H9 (cell line): ENCODE results near the gene CGB5. TPM values are rescaled to one million over a fixed set of nuclear protein-coding genes. Genes with fewer than 3 reads are reported as not detected.
A peak's percentile ranks its signal among the peaks of the same experiment; 100 is the strongest.

Experiments used
- DNase-seq: peaks from one replicate; pipeline ENCODE4 v3.0.0-alpha.2; 2017
- H2AFZ ChIP-seq: one replicate; pipeline ENCODE4 v1.6.1; 2013; ENCODE audit warnings: mild to moderate bottlenecking, low read length, control low read depth, moderate library complexity
- H2AK5ac ChIP-seq: 2 replicates; pipeline ENCODE4 v1.6.1; 2013; ENCODE audit warnings: low read length, control low read depth, mixed read lengths; ENCODE audit not compliant: insufficient read length
- H2BK120ac ChIP-seq: one replicate; pipeline ENCODE4 v1.6.1; 2013; ENCODE audit warnings: low read depth, mild to moderate bottlenecking, low read length, control low read depth, inconsistent platforms; ENCODE audit not compliant: poor library complexity, severe bottlenecking
- H2BK12ac ChIP-seq: 2 replicates; pipeline ENCODE4 v1.6.1; 2013; ENCODE audit warnings: low read length, control low read depth, mixed read lengths, low read depth; ENCODE audit not compliant: insufficient read length
- H2BK15ac ChIP-seq: 2 replicates; pipeline ENCODE4 v1.6.1; 2013; ENCODE audit warnings: low read depth, low read length, control low read depth
- H2BK20ac ChIP-seq: one replicate; pipeline ENCODE4 v1.6.1; 2013; ENCODE audit warnings: low read depth, mild to moderate bottlenecking, low read length, control low read depth, inconsistent platforms; ENCODE audit not compliant: poor library complexity, severe bottlenecking
- H2BK5ac ChIP-seq: 2 replicates; pipeline ENCODE4 v1.6.1; 2013; ENCODE audit warnings: low read length, control low read depth, mixed read lengths; ENCODE audit not compliant: insufficient read length
- H3K14ac ChIP-seq: 2 replicates; pipeline ENCODE4 v1.6.1; 2013; ENCODE audit warnings: low read length, control low read depth; ENCODE audit not compliant: insufficient read depth
- H3K18ac ChIP-seq: 2 replicates; pipeline ENCODE4 v1.6.1; 2013; ENCODE audit warnings: low read depth, mild to moderate bottlenecking, mixed read lengths, low read length, control low read depth; ENCODE audit not compliant: insufficient read length
- H3K23ac ChIP-seq: 2 replicates; pipeline ENCODE4 v1.6.1; 2013; ENCODE audit warnings: low read length, control low read depth, mixed read lengths, low read depth; ENCODE audit not compliant: insufficient read length
- H3K23me2 ChIP-seq: 2 replicates; pipeline ENCODE4 v1.6.1; 2013; ENCODE audit warnings: low read depth, mild to moderate bottlenecking, mixed read lengths, low read length, control low read depth; ENCODE audit not compliant: insufficient read length, poor library complexity, severe bottlenecking
- H3K27ac ChIP-seq: 2 replicates; pipeline ENCODE4 v1.5.1; 2013; ENCODE audit warnings: low read length, control low read depth, mixed read lengths, low read depth; ENCODE audit not compliant: insufficient read length
- H3K27me3 ChIP-seq: 2 replicates; pipeline ENCODE4 v1.6.1; 2013; ENCODE audit warnings: low read length, control low read depth, inconsistent platforms; ENCODE audit not compliant: insufficient read depth
- H3K4ac ChIP-seq: 2 replicates; pipeline ENCODE4 v1.6.1; 2013; ENCODE audit warnings: low read depth, mild to moderate bottlenecking, control low read depth, inconsistent platforms, low read length, moderate library complexity
- H3K4me1 ChIP-seq: 2 replicates; pipeline ENCODE4 v1.6.1; 2013; ENCODE audit warnings: low read length, control low read depth, inconsistent platforms; ENCODE audit not compliant: insufficient read depth
- H3K4me2 ChIP-seq: 2 replicates; pipeline ENCODE4 v1.6.1; 2013; ENCODE audit warnings: low read length, control low read depth, mixed read lengths; ENCODE audit not compliant: insufficient read length, insufficient read depth
- H3K56ac ChIP-seq: 2 replicates; pipeline ENCODE4 v1.6.1; 2013; ENCODE audit warnings: low read depth, mild to moderate bottlenecking, mixed read lengths, low read length, control low read depth; ENCODE audit not compliant: insufficient read length
- H3K79me1 ChIP-seq: 2 replicates; pipeline ENCODE4 v1.6.1; 2013; ENCODE audit warnings: low read depth, mild to moderate bottlenecking, moderate library complexity, low read length, control low read depth, inconsistent platforms; ENCODE audit not compliant: insufficient read depth, poor library complexity, severe bottlenecking
- H3K79me2 ChIP-seq: 2 replicates; pipeline ENCODE4 v1.6.1; 2013; ENCODE audit warnings: low read length, control low read depth, inconsistent platforms; ENCODE audit not compliant: insufficient read depth
- H3K9ac ChIP-seq: 2 replicates; pipeline ENCODE4 v1.6.1; 2013; ENCODE audit warnings: low read length, control low read depth, mixed read lengths; ENCODE audit not compliant: insufficient read length; ENCODE audit errors: extremely low read depth
- H3K9me3 ChIP-seq: one replicate; pipeline ENCODE4 v1.6.1; 2013; ENCODE audit warnings: low read depth, low read length, inconsistent platforms; ENCODE audit not compliant: control insufficient read depth
- H3T11ph ChIP-seq: one replicate; pipeline ENCODE4 v1.6.1; 2013; ENCODE audit warnings: mild to moderate bottlenecking, low read length, control low read depth, inconsistent platforms
- H4K20me1 ChIP-seq: one replicate; pipeline ENCODE4 v1.6.1; 2013; ENCODE audit not compliant: control insufficient read depth, insufficient read length, insufficient read depth
- H4K5ac ChIP-seq: 2 replicates; pipeline ENCODE4 v1.6.1; 2013; ENCODE audit warnings: low read depth, mild to moderate bottlenecking, mixed read lengths, low read length, control low read depth; ENCODE audit not compliant: insufficient read length
- H4K8ac ChIP-seq: replicated peaks from 2 replicates; pipeline ENCODE4 v1.6.1; 2013; ENCODE audit warnings: low read length, control low read depth, mixed read lengths, low read depth; ENCODE audit not compliant: insufficient read length
- H4K91ac ChIP-seq: 2 replicates; pipeline ENCODE4 v1.6.1; 2013; ENCODE audit warnings: low read depth, mild to moderate bottlenecking, moderate library complexity, mixed read lengths, low read length, control low read depth; ENCODE audit not compliant: insufficient read length
- H3K27ac Mint-ChIP-seq, 3 experiments: 2 replicates in 2 of 3; 3 replicates in 1 of 3; pipeline ENCODE4 v1.8.0; 2020 to 2021; ENCODE audit warnings: mixed read lengths in 3 of 3, mild to moderate bottlenecking in 1 of 3, moderate library complexity in 1 of 3
- H3K27me3 Mint-ChIP-seq: 2 replicates; pipeline ENCODE4 v1.8.0; 2021; ENCODE audit warnings: low read depth, mild to moderate bottlenecking, moderate library complexity, mixed read lengths
- H3K36me3 Mint-ChIP-seq, 3 experiments: 2 replicates in 2 of 3; 3 replicates in 1 of 3; pipeline ENCODE4 v1.8.0; 2020 to 2021; ENCODE audit warnings: low read depth in 3 of 3, mixed read lengths in 3 of 3; ENCODE audit not compliant: insufficient read depth in 1 of 3
- H3K4me1 Mint-ChIP-seq, 2 experiments: 2 replicates each; pipeline ENCODE4 v1.8.0; 2020; ENCODE audit warnings: mixed read lengths in 2 of 2
- H3K4me3 Mint-ChIP-seq, 2 experiments: 2 replicates in 1 of 2; 3 replicates in 1 of 2; pipeline ENCODE4 v1.8.0; 2020 to 2021; ENCODE audit warnings: mild to moderate bottlenecking in 2 of 2, mixed read lengths in 2 of 2, moderate library complexity in 1 of 2
- H3K9me3 Mint-ChIP-seq, 2 experiments: 2 replicates in 1 of 2; 3 replicates in 1 of 2; pipeline ENCODE4 v1.8.0; 2020; ENCODE audit warnings: mild to moderate bottlenecking in 2 of 2, mixed read lengths in 2 of 2, moderate library complexity in 1 of 2
- WGBS: extraction: QIAGEN DNeasy Blood & Tissue Kit; methylation state at CpG from one replicate; pipeline ENCODE4 v1.1.7; 2013; ENCODE audit warnings: missing lambda C conversion rate, low lambda C conversion rate, mixed read lengths; ENCODE audit not compliant: insufficient read length; ENCODE audit errors: extremely low coverage; 5-methylcytosine and 5-hydroxymethylcytosine counted together
- total RNA-seq: library from RNA; stranded (reverse); gene quantifications from 2 replicates; pipeline ENCODE4 v1.2.1, GENCODE V29; 2021
- TF ChIP-seq, protein P1 (sequence below): fragments of 200-600 bp; sonication (generic); conservative IDR thresholded peaks from 3 replicates; pipeline ENCODE4 v1.8.0; 2021; ENCODE audit warnings: antibody characterized with exemption, mild to moderate bottlenecking

The CGB5 gene
- total RNA-seq, 1 experiment from 2014 or later: not detected

DNA sequence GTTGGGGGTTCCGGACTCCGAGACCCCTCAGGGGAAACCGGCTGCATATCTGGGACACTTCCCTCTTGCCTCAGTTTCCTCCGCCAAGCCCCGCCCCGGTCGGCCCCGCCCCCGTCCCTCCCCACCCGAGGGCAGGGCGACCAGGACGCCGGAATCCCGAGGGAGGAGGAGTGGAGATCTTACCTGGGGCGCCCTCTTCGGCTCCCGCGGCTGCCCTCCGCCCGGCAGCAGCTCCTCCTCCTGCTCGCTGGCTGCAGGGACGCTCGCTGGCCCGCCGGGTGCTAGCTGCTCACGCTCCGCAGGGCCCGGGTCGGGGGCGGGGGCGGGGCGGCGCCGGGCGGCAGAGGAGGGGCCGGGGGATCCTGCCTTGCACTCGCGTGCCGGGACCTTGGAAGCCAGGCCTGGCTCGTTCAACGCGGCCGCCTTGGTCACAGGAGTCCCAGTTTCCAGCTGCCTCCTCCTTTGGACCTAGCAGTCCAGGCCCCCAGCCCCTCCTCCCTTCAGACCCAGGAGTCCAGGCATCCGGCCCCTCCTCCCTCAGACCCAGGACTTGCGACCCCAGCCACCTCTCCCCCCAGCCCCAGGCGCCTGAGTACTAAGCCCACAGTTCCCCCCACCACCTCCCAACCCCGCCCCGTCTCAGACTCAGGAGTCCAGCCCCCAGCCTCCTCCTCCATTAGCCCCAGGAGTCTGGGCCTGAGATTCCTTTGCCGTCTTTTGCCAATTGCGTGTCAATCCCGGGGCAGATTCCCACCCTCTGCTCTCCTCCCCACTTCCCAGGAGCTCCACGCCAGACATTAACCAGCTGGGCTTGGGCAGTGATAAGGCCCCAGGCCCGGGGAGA is 21.3 kb downstream of the CGB5 start, which contains the start of gene NTF4:
NTF4 (minus strand) TSS at position 51 of the 844 bp plus-strand sequence. CDS start 2,821 bp downstream, outside the sequence.
- H2BK5ac ChIP-seq: no peak within 1 kb of the TSS
- no peaks in the 10 kb centered on the region for H4K20me1 ChIP-seq
- H3K36me3 Mint-ChIP-seq: peaks cover 0 to 4% (median 3%) of the 10 kb centered on the region in 3 experiments; a peak in 3 of 7 replicates
- TF ChIP-seq, protein P1, sequence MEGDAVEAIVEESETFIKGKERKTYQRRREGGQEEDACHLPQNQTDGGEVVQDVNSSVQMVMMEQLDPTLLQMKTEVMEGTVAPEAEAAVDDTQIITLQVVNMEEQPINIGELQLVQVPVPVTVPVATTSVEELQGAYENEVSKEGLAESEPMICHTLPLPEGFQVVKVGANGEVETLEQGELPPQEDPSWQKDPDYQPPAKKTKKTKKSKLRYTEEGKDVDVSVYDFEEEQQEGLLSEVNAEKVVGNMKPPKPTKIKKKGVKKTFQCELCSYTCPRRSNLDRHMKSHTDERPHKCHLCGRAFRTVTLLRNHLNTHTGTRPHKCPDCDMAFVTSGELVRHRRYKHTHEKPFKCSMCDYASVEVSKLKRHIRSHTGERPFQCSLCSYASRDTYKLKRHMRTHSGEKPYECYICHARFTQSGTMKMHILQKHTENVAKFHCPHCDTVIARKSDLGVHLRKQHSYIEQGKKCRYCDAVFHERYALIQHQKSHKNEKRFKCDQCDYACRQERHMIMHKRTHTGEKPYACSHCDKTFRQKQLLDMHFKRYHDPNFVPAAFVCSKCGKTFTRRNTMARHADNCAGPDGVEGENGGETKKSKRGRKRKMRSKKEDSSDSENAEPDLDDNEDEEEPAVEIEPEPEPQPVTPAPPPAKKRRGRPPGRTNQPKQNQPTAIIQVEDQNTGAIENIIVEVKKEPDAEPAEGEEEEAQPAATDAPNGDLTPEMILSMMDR: no peak
- H4K8ac ChIP-seq: no peak within 1 kb of the TSS
- H3K4me2 ChIP-seq: peak within 1 kb of the TSS; percentile 62
- H3K56ac ChIP-seq: no peak within 1 kb of the TSS
- no peak within 1 kb of the TSS for H2BK15ac ChIP-seq
- peaks cover 29 to 44% of the 10 kb centered on the region in 2 experiments for H3K4me1 Mint-ChIP-seq
- H3K9me3 ChIP-seq: no peaks in the 10 kb centered on the region
- WGBS: no CpG with 5 or more reads among the region's 53 CpGs
- H3K23me2 ChIP-seq: peaks cover 3% of the 10 kb centered on the region
- no peaks in the 10 kb centered on the region for H3K79me1 ChIP-seq
- no peak within 1 kb of the TSS for H3T11ph ChIP-seq
- H2AK5ac ChIP-seq: no peak within 1 kb of the TSS
- H3K27ac Mint-ChIP-seq: peak within 1 kb of the TSS in 1 of 3 experiments; percentile 75; a peak in 2 of 7 replicates
- no peak within 1 kb of the TSS for H2BK20ac ChIP-seq
- H4K5ac ChIP-seq: no peak within 1 kb of the TSS
- H3K14ac ChIP-seq: peak within 1 kb of the TSS; percentile 72; the same call in 1 of the 2 replicates
- peak within 1 kb of the TSS; percentile 50 to 75 for H3K4me3 Mint-ChIP-seq
- H3K79me2 ChIP-seq: no peaks in the 10 kb centered on the region
- no peak within 1 kb of the TSS for H2AFZ ChIP-seq
- peak; percentile 80 for DNase-seq
- no peak within 1 kb of the TSS for H2BK12ac ChIP-seq
- H3K27me3 Mint-ChIP-seq: peaks cover 77% of the 10 kb centered on the region
- no peak within 1 kb of the TSS for H4K91ac ChIP-seq
- no peak within 1 kb of the TSS for H2BK120ac ChIP-seq
- H3K27me3 ChIP-seq: peaks cover 23% of the 10 kb centered on the region; the same call in 1 of the 2 replicates
- no peak within 1 kb of the TSS for H3K23ac ChIP-seq
- no peak within 1 kb of the TSS for H3K9ac ChIP-seq
- peaks cover 7 to 14% of the 10 kb centered on the region in 2 experiments; a peak in 4 of 5 replicates for H3K9me3 Mint-ChIP-seq
- H3K4me1 ChIP-seq: peaks cover 2% of the 10 kb centered on the region; the same call in 1 of the 2 replicates
- H3K18ac ChIP-seq: peak within 1 kb of the TSS; percentile 34
- H3K27ac ChIP-seq: no peak within 1 kb of the TSS
- H3K4ac ChIP-seq: no peak within 1 kb of the TSS
